Left ventricle myocardium inferior (tissue), 1 donor: ENCODE results near the gene UBD. TPM values are rescaled to one million over a fixed set of nuclear protein-coding genes. Genes with fewer than 3 reads are reported as not detected.

Experiments
- DNase-seq: peaks from one replicate; pipeline ENCODE4 v3.0.0-alpha.2; 2020
- H3K27ac ChIP-seq: fragments of 200-600 bp; replicated peaks from 2 replicates; pipeline ENCODE4 v1.8.0; 2021
- H3K27me3 ChIP-seq: fragments of 200-600 bp; 2 replicates; pipeline ENCODE4 v1.8.0; 2021; ENCODE audit warnings: low read depth
- H3K36me3 ChIP-seq: fragments of 200-600 bp; 2 replicates; pipeline ENCODE4 v1.8.0; 2021
- H3K4me1 ChIP-seq: fragments of 200-600 bp; 2 replicates; pipeline ENCODE4 v1.8.0; 2021
- H3K4me3 ChIP-seq: fragments of 200-600 bp; 2 replicates; pipeline ENCODE4 v1.8.0; 2021; ENCODE audit warnings: mild to moderate bottlenecking, moderate library complexity
- H3K9me3 ChIP-seq: fragments of 200-600 bp; replicated peaks from 2 replicates; pipeline ENCODE4 v1.8.0; 2021
- CTCF ChIP-seq: fragments of 200-600 bp; IDR thresholded peaks from 2 replicates; pipeline ENCODE4 v1.8.0; 2021; ENCODE audit warnings: antibody characterized with exemption, mild to moderate bottlenecking, borderline replicate concordance
- intact Hi-C: fragments of 100-400 bp; cut with micrococcal nuclease; formaldehyde crosslinking; loops from one replicate; pipeline ENCODE4 v1.11.0; 2022
- total RNA-seq: library from RNA; stranded (reverse); fragmentation: NEBNext Ultra II Directional; extraction: Animal tissue kit (Norgen Biotek cat#: 25700); gene quantifications from one replicate; pipeline ENCODE4 v1.2.1, GENCODE V29; 2021
- donor health status: DM: no; HTN: yes; CAD: no; lungs with severe emphysema.

UBD gene
- total RNA-seq, 1 donor from 2014 or later: not detected

- H3K4me1 ChIP-seq: no peaks in the 10 kb centered on the region
- no peaks in the 10 kb centered on the region for H3K9me3 ChIP-seq
- H3K36me3 ChIP-seq: no peaks in the 10 kb centered on the region
- no peak overlapping the region for H3K27ac ChIP-seq
- TF ChIP-seq CTCF: no peak
- no peak for DNase-seq
- intact Hi-C loops: no loop called here
- H3K4me3 ChIP-seq: no peak overlapping the region
- H3K27me3 ChIP-seq: peaks cover 12% of the 10 kb centered on the region
Observed at GRCh38 chr6:29517245-29517644, 42.3 kb downstream of the UBD start.

GRCh38 chr6:29516108-29516507 lies 43.4 kb downstream of the UBD start:
- H3K36me3 ChIP-seq: no peaks in the 10 kb centered on the region
- H3K4me1 ChIP-seq: no peaks in the 10 kb centered on the region
- no peak for TF ChIP-seq CTCF
- intact Hi-C loops: no loop called here
- H3K27me3 ChIP-seq: peaks cover 12% of the 10 kb centered on the region
- H3K9me3 ChIP-seq: no peaks in the 10 kb centered on the region
- DNase-seq: no peak
- H3K27ac ChIP-seq: no peak overlapping the region
- no peak overlapping the region for H3K4me3 ChIP-seq

- H3K27me3 ChIP-seq: peaks cover 27% of the 10 kb centered on the region
- intact Hi-C loops: no loop called here
- DNase-seq: no peak
- no peaks in the 10 kb centered on the region for H3K9me3 ChIP-seq
- H3K27ac ChIP-seq: no peak overlapping the region
- H3K36me3 ChIP-seq: no peaks in the 10 kb centered on the region
- TF ChIP-seq CTCF: no peak
- H3K4me1 ChIP-seq: no peaks in the 10 kb centered on the region
- no peak overlapping the region for H3K4me3 ChIP-seq
Observed at GRCh38 chr6:29510746-29511300, 48.7 kb downstream of the UBD start.

- H3K9me3 ChIP-seq: no peaks in the 10 kb centered on the region
- TF ChIP-seq CTCF: no peak
- H3K27me3 ChIP-seq: peaks cover 33% of the 10 kb centered on the region
Observed at GRCh38 chr6:29510202-29510601, 49.3 kb downstream of the UBD start.

GRCh38 chr6:29509711-29510110 lies 49.8 kb downstream of the UBD start:
- intact Hi-C loops: no loop called here
- DNase-seq: no peak
- H3K27me3 ChIP-seq: peaks cover 33% of the 10 kb centered on the region
- no peak for TF ChIP-seq CTCF
- no peak overlapping the region for H3K27ac ChIP-seq
- no peaks in the 10 kb centered on the region for H3K36me3 ChIP-seq
- H3K9me3 ChIP-seq: no peaks in the 10 kb centered on the region
- no peaks in the 10 kb centered on the region for H3K4me1 ChIP-seq
- H3K4me3 ChIP-seq: no peak overlapping the region

More at GRCh38 chr6:29510202-29510601, 49.3 kb downstream of the UBD start:
- Histone ChIP-seq H3K4me1 (no peaks in the 10 kb centered on the region), H3K27ac (no peak overlapping the region), H3K4me3 (no peak overlapping the region), H3K36me3 (no peaks in the 10 kb centered on the region)
- no peak for DNase-seq
- intact Hi-C loops: no loop called here
